Effector CD4-positive, alpha-beta T cell (primary cell): Measurements from ENCODE around the gene CCNG2.
A peak's percentile ranks its signal among the peaks of the same experiment; 100 is the strongest.

Source experiments
- DNase-seq: peaks from one replicate; pipeline ENCODE4 v3.0.0-alpha.2; 2020

CCNG2 gene

GRCh38 chr4:77179519-77179918, 22.5 kb downstream of the CCNG2 start:
- no peak for DNase-seq

GRCh38 chr4:77181720-77182119, 24.7 kb downstream of the CCNG2 start:
- no peak for DNase-seq

- no peak for DNase-seq
These were observed 26.9 kb downstream of the CCNG2 start for GRCh38 chr4:77183777-77184420.

- DNase-seq, result no peak
These were observed 28.0 kb downstream of the CCNG2 start for GRCh38 chr4:77184974-77185373.

GRCh38 chr4:77185686-77186085, 28.7 kb downstream of the CCNG2 start:
- no peak for DNase-seq

GRCh38 chr4:77187322-77187721, 30.3 kb downstream of the CCNG2 start:
- DNase-seq, result no peak

- no peak for DNase-seq
These were observed 31.7 kb downstream of the CCNG2 start for GRCh38 chr4:77188498-77189220.

- DNase-seq, result no peak
These were observed 32.4 kb downstream of the CCNG2 start for GRCh38 chr4:77189412-77189811.

- DNase-seq, result no peak
These were observed 33.0 kb downstream of the CCNG2 start for GRCh38 chr4:77190053-77190452.

GRCh38 chr4:77193046-77193445, 36.0 kb downstream of the CCNG2 start:
- no peak for DNase-seq

GRCh38 chr4:77193511-77194102, 36.6 kb downstream of the CCNG2 start:
- DNase-seq, result peak; percentile 56

GRCh38 chr4:77194366-77194765, 37.4 kb downstream of the CCNG2 start:
- no peak for DNase-seq

GRCh38 chr4:77194989-77195388, 38.0 kb downstream of the CCNG2 start:
- DNase-seq, result no peak

- no peak for DNase-seq
These were observed 39.9 kb downstream of the CCNG2 start for GRCh38 chr4:77196866-77197265.

GRCh38 chr4:77197361-77197760, 40.4 kb downstream of the CCNG2 start:
- DNase-seq, result no peak

- DNase-seq, result no peak
These were observed 40.8 kb downstream of the CCNG2 start for GRCh38 chr4:77197831-77198230.

GRCh38 chr4:77199276-77199675, 42.3 kb downstream of the CCNG2 start:
- DNase-seq, result no peak

- DNase-seq, result no peak
These were observed 42.7 kb downstream of the CCNG2 start for GRCh38 chr4:77199701-77200100.

- DNase-seq, result no peak
These were observed 44.3 kb downstream of the CCNG2 start for GRCh38 chr4:77201343-77201742.

GRCh38 chr4:77201857-77202256, 44.9 kb downstream of the CCNG2 start:
- DNase-seq, result no peak

- DNase-seq, result no peak
These were observed 45.5 kb downstream of the CCNG2 start for GRCh38 chr4:77202491-77202890.

- peak; percentile 36 for DNase-seq
These were observed 46.6 kb downstream of the CCNG2 start for GRCh38 chr4:77203380-77204197.

- DNase-seq, result no peak
These were observed 47.6 kb downstream of the CCNG2 start for GRCh38 chr4:77204621-77205020.
